Kidney epithelial cell (primary cell): ENCODE measurements around the gene TNNT1. TPM values are rescaled to one million over a fixed set of nuclear protein-coding genes. Genes with fewer than 3 reads are reported as not detected.

ENCODE experiments used
- DNase-seq: peaks from one replicate; pipeline ENCODE4 v3.0.0-alpha.2; 2010; ENCODE audit warnings: low read depth
- H3K27me3 ChIP-seq: 2 replicates; pipeline ENCODE4 v1.6.0; 2011; ENCODE audit warnings: low read length; ENCODE audit not compliant: control insufficient read depth, insufficient read depth
- H3K36me3 ChIP-seq: 2 replicates; pipeline ENCODE4 v1.5.1; 2011; ENCODE audit warnings: low read length; ENCODE audit not compliant: control insufficient read depth, insufficient read depth
- H3K4me3 ChIP-seq: 2 replicates; pipeline ENCODE4 v1.5.1; 2011; ENCODE audit warnings: low read depth, mild to moderate bottlenecking, control low read depth, low read length
- CTCF ChIP-seq: IDR thresholded peaks from 2 replicates; pipeline ENCODE4 v1.5.1; 2011; ENCODE audit warnings: mild to moderate bottlenecking, moderate library complexity, low read length, control low read depth, inconsistent platforms; ENCODE audit not compliant: insufficient read depth, poor library complexity, severe bottlenecking
- total RNA-seq: library from RNA; depleted of rRNA; stranded (reverse); fragments of >200 nt; gene quantifications from 2 replicates; pipeline ENCODE4 v1.2.3, GENCODE V29; 2015

Gene TNNT1
- total RNA-seq, 1 donor from 2014 or later: 7.1 TPM

GRCh38 chr19:55147545-55148251 lies 1.3 kb downstream of the TNNT1 start:
- Histone ChIP-seq H3K4me3 (no peak overlapping the region), H3K36me3 (no peaks in the 10 kb centered on the region), H3K27me3 (peaks cover 51% of the 10 kb centered on the region)
- no peak for DNase-seq
- no peak for TF ChIP-seq CTCF

GRCh38 chr19:55146705-55147273 lies 2.2 kb downstream of the TNNT1 start:
- no peak for TF ChIP-seq CTCF
- no peak for DNase-seq
- H3K27me3 ChIP-seq: peaks cover 53% of the 10 kb centered on the region
- no peaks in the 10 kb centered on the region for H3K36me3 ChIP-seq
- H3K4me3 ChIP-seq: peak overlapping the region; percentile 19

- DNase-seq: no peak
- Histone ChIP-seq H3K4me3 (peak overlapping the region; percentile 22), H3K36me3 (no peaks in the 10 kb centered on the region), H3K27me3 (peaks cover 56% of the 10 kb centered on the region)
- peak; percentile 81 for TF ChIP-seq CTCF
Observed at GRCh38 chr19:55146078-55146704, 2.8 kb downstream of the TNNT1 start.

- no peak for TF ChIP-seq CTCF
- Histone ChIP-seq H3K36me3 (no peaks in the 10 kb centered on the region), H3K4me3 (no peak overlapping the region), H3K27me3 (peaks cover 56% of the 10 kb centered on the region)
- DNase-seq: no peak
Observed at GRCh38 chr19:55145232-55145631, 3.8 kb downstream of the TNNT1 start.

- TF ChIP-seq CTCF: no peak
- no peak for DNase-seq
- H3K4me3 ChIP-seq: no peak overlapping the region
Observed at GRCh38 chr19:55141696-55142095, 7.3 kb downstream of the TNNT1 start.

More at GRCh38 chr19:55141696-55142095, 7.3 kb downstream of the TNNT1 start:
- Histone ChIP-seq H3K36me3 (no peaks in the 10 kb centered on the region), H3K27me3 (peaks cover 27% of the 10 kb centered on the region)
